ENCODE results near the gene CD47.

CD47 gene

GRCh38 chr3:108090701-108091497, at the start of gene CD47:
Gene CD47, minus strand, starts transcription at chr3:108091031. Its CDS starts 123 bp downstream, at chr3:108090908.
- DNase-seq (ENCODE audit: low read depth in 2 of 2): peak; percentile 88 to 91

GRCh38 chr3:108137460-108137814, 46.6 kb upstream of the CD47 start:
- DNase-seq (ENCODE audit: low read depth in 2 of 2): no peak

GRCh38 chr3:108136561-108137459, 46.0 kb upstream of the CD47 start:
- no peak for DNase-seq (ENCODE audit: low read depth in 2 of 2)

GRCh38 chr3:108134555-108134880, 43.7 kb upstream of the CD47 start:
- no peak for DNase-seq (ENCODE audit: low read depth in 2 of 2)

- no peak for DNase-seq (ENCODE audit: low read depth in 2 of 2)
Observed at GRCh38 chr3:108133858-108134554, 43.2 kb upstream of the CD47 start.

- no peak for DNase-seq (ENCODE audit: low read depth in 2 of 2)
Observed at GRCh38 chr3:108133048-108133369, 42.2 kb upstream of the CD47 start.

- no peak for DNase-seq (ENCODE audit: low read depth in 2 of 2)
Observed at GRCh38 chr3:108131475-108132134, 40.8 kb upstream of the CD47 start.

GRCh38 chr3:108130701-108131474, 40.1 kb upstream of the CD47 start:
- DNase-seq (ENCODE audit: low read depth in 2 of 2): no peak

GRCh38 chr3:108130236-108130635, 39.4 kb upstream of the CD47 start:
- no peak for DNase-seq (ENCODE audit: low read depth in 2 of 2)

- peak in 1 of 2 donors; percentile 59 for DNase-seq (ENCODE audit: low read depth in 2 of 2)
Observed at GRCh38 chr3:108127301-108127988, 36.6 kb upstream of the CD47 start.

GRCh38 chr3:108126348-108126747, 35.5 kb upstream of the CD47 start:
- DNase-seq (ENCODE audit: low read depth in 2 of 2): no peak

- DNase-seq (ENCODE audit: low read depth in 2 of 2): peak in 1 of 2 donors; percentile 45
Observed at GRCh38 chr3:108125550-108126071, 34.8 kb upstream of the CD47 start.

- DNase-seq (ENCODE audit: low read depth in 2 of 2): no peak
Observed at GRCh38 chr3:108125153-108125543, 34.3 kb upstream of the CD47 start.

GRCh38 chr3:108124337-108125152, 33.7 kb upstream of the CD47 start:
- DNase-seq (ENCODE audit: low read depth in 2 of 2): peak; percentile 41 to 75

GRCh38 chr3:108123326-108123725, 32.5 kb upstream of the CD47 start:
- no peak for DNase-seq (ENCODE audit: low read depth in 2 of 2)

- DNase-seq (ENCODE audit: low read depth in 2 of 2): no peak
Observed at GRCh38 chr3:108122276-108122675, 31.4 kb upstream of the CD47 start.

GRCh38 chr3:108119398-108120104, 28.7 kb upstream of the CD47 start:
- DNase-seq (ENCODE audit: low read depth in 2 of 2): no peak

- DNase-seq (ENCODE audit: low read depth in 2 of 2): no peak
Observed at GRCh38 chr3:108118038-108118768, 27.4 kb upstream of the CD47 start.

Measured in activated CD8-positive, alpha-beta memory T cell treated with anti-CD3 and anti-CD28 coated beads for 4 hours (primary cell).